ENCODE data around the gene FIBP. TPM values are rescaled to one million over a fixed set of nuclear protein-coding genes. Genes with fewer than 3 reads are reported as not detected.
A peak's percentile ranks its signal among the peaks of the same experiment; 100 is the strongest.

FIBP gene
- total RNA-seq, 1 donor from 2014 or later, result 76.5 TPM

DNA sequence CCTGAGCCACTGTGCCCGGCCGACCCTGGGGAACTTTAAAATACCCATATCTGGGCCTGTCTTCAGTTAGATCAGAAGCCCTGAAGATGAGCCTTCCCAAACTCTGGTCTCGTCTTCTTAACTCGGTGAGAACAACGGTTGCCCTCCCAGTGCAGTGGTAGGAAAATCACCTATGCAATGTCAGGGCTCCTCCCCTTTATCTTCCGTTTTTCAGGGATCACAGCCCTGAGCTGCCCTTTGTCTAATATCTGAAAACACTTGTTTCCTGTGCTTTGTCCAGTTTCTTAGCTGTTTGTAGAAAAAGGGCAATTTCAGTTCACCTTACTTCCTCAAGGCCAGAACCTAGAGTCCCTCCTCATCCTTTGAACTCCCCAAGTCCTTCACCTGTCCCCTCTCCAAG is 40.4 kb upstream of the FIBP start:
- ChIA-PET CTCF (interaction anchor here (1.1 kb wide), 1 partner anchor 38 kb away, joined by 4 read pairs; the partner anchor contains the start of gene CCDC85B), POLR2A (interaction anchor here (0.5 to 3.0 kb wide), 9 partner anchors 10 to 74 kb away, joined by 3 to 17 read pairs (median 8); partner anchors contain the start of genes BANF1, CCDC85B, CFL1 and FOSL1)
- intact Hi-C loops (cut with micrococcal nuclease), result loop anchor here (1.0 to 2.0 kb wide), 2 partner anchors 9 to 32 kb away; partner anchors contain the start of genes C11orf68, DRAP1 and SART1
- Mint-ChIP-seq H3K27ac (peak overlapping the region; percentile 93), H3K4me1 (peaks cover 22% of the 10 kb centered on the region), H3K36me3 (ENCODE audit: low read depth) (peaks cover 3% of the 10 kb centered on the region), H3K9me3 (no peaks in the 10 kb centered on the region), H3K27me3 (no peaks in the 10 kb centered on the region), H3K4me3 (peak overlapping the region; percentile 79)
- no peak for TF ChIP-seq CTCF (IDR thresholded peaks at IDR 0.05)
- DNase-seq (no peak), ATAC-seq (ENCODE audit: low read depth) (no peak)

DNA sequence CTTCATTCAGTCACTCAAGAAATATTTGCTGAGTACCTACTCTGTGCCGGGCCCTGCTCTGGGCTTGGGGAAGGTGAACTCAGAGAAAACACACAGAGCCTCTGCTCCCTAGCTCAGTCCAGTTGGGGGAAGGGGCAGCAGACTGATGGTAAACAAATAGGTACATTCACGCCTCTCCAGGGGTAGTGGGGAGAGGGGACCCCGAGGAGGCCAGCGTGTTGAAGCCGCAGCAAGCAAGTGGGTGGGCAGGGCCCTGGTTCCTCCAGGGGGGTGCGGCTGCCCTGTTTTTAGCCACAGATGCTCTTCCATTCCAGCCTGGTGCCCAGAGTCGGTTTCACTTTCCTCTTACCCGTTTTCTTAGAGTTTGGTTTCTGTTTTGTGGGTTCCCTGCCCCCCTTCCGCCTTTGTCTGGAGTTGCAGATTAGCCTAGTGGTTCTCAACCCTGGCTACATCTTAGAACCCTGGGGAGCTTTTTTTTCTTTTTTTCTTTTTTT is 39.7 kb upstream of the FIBP start:
- peaks cover 9% of the 10 kb centered on the region for H3K36me3 Mint-ChIP-seq (ENCODE audit: low read depth)
- intact Hi-C loops (cut with micrococcal nuclease), result loop anchor here (1.0 to 2.0 kb wide), 2 partner anchors 9 to 33 kb away; partner anchors contain the start of genes C11orf68, DRAP1 and SART1
- ChIA-PET CTCF (interaction anchor here (0.7 to 1.1 kb wide), 2 partner anchors 38 to 43 kb away, joined by 4 read pairs; partner anchors contain the start of gene CCDC85B), POLR2A (interaction anchor here (0.5 to 3.0 kb wide), 12 partner anchors 10 to 216 kb away, joined by 3 to 17 read pairs (median 6); partner anchors contain the start of genes BANF1, CCDC85B, CFL1 and FOSL1)
- H3K4me3 Mint-ChIP-seq, result peak overlapping the region; percentile 79
- ATAC-seq (ENCODE audit: low read depth) (peak; percentile 93), DNase-seq (peak; percentile 45)
- H3K27me3 Mint-ChIP-seq, result no peaks in the 10 kb centered on the region
- no peaks in the 10 kb centered on the region for H3K9me3 Mint-ChIP-seq
- H3K27ac Mint-ChIP-seq, result peak overlapping the region; percentile 93
- TF ChIP-seq CTCF (IDR thresholded peaks at IDR 0.05), result no peak
- H3K4me1 Mint-ChIP-seq, result peaks cover 22% of the 10 kb centered on the region

DNA sequence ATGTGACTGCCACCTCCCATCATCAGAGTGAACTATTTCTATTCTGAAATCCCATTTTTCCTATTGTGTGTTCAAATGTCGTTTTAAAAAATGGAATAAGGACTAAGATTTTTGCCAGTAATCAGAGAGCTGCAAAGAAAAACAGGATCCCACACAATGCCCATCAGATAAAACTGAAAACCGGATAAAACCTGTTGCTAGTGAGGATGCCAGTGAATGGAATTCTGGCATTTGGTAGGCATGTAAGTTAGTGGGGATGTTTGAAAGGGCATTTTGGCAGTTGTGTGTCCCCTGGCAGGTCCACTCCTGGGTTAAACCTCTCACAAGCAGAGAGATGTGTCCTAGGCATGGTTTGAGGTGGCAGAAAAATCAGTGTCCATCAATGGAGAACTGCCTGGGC is 37.1 kb upstream of the FIBP start:
- no peak for DNase-seq
- H3K27ac Mint-ChIP-seq, result no peak overlapping the region
- CTCF ChIA-PET, result no interaction called here
- POLR2A ChIA-PET, result interaction anchor here (0.6 to 1.0 kb wide), 2 partner anchors 35 to 277 kb away, joined by 3 read pairs; partner anchors contain the start of gene CCDC85B
- ATAC-seq (ENCODE audit: low read depth), result no peak
- H3K36me3 Mint-ChIP-seq (ENCODE audit: low read depth), result peaks cover 21% of the 10 kb centered on the region
- no peak for TF ChIP-seq CTCF (IDR thresholded peaks at IDR 0.05)
- no peaks in the 10 kb centered on the region for H3K9me3 Mint-ChIP-seq
- H3K4me1 Mint-ChIP-seq, result peaks cover 30% of the 10 kb centered on the region
- intact Hi-C loops (cut with micrococcal nuclease), result no loop called here
- H3K27me3 Mint-ChIP-seq, result no peaks in the 10 kb centered on the region
- no peak overlapping the region for H3K4me3 Mint-ChIP-seq

- Mint-ChIP-seq H3K27me3 (no peaks in the 10 kb centered on the region), H3K9me3 (no peaks in the 10 kb centered on the region), H3K4me3 (no peak overlapping the region), H3K27ac (no peak overlapping the region), H3K4me1 (peaks cover 31% of the 10 kb centered on the region), H3K36me3 (ENCODE audit: low read depth) (peaks cover 25% of the 10 kb centered on the region)
- no peak for TF ChIP-seq CTCF (IDR thresholded peaks at IDR 0.05)
- intact Hi-C loops (cut with micrococcal nuclease), result no loop called here
- ChIA-PET POLR2A (interaction anchor here (0.9 to 1.3 kb wide), 3 partner anchors 13 to 38 kb away, joined by 4 to 6 read pairs (median 4); partner anchors contain the start of gene FIBP), CTCF (interaction anchor here (2.1 kb wide), 1 partner anchor 38 kb away, joined by 6 read pairs; no protein-coding TSS in a partner anchor)
- DNase-seq, result no peak
- no peak for ATAC-seq (ENCODE audit: low read depth)
Observed at GRCh38 chr11:65922565-65922964, 34.3 kb upstream of the FIBP start.

GRCh38 chr11:65921876-65922275 is 33.6 kb upstream of the FIBP start:
- no peaks in the 10 kb centered on the region for H3K27me3 Mint-ChIP-seq
- intact Hi-C loops (cut with micrococcal nuclease), result no loop called here
- POLR2A ChIA-PET, result interaction anchor here (1.3 to 4.8 kb wide), 2 partner anchors 33 to 39 kb away, joined by 6 to 55 read pairs; partner anchors contain the start of genes CCDC85B and FIBP
- ATAC-seq (ENCODE audit: low read depth), result no peak
- DNase-seq, result no peak
- no peaks in the 10 kb centered on the region for H3K9me3 Mint-ChIP-seq
- no peak overlapping the region for H3K27ac Mint-ChIP-seq
- peaks cover 29% of the 10 kb centered on the region for H3K36me3 Mint-ChIP-seq (ENCODE audit: low read depth)
- TF ChIP-seq CTCF (IDR thresholded peaks at IDR 0.05), result no peak
- no peak overlapping the region for H3K4me3 Mint-ChIP-seq
- peaks cover 31% of the 10 kb centered on the region for H3K4me1 Mint-ChIP-seq
- CTCF ChIA-PET, result interaction anchor here (2.1 kb wide), 1 partner anchor 37 kb away, joined by 6 read pairs; no protein-coding TSS in a partner anchor
